OCI-LY3 (cell line): ENCODE results near the gene SLC66A2.
"Not testable (repeated sequence)": the region's sequence is repeated elsewhere in the genome, so short reads cannot be mapped to it uniquely, and the experiment has no call there.

Experiments
- H2AFZ ChIP-seq: fragments of 200-600, 300-600 bp; shearing (Covaris generic); 2 replicates; pipeline ENCODE4 v1.6.0; 2014; ENCODE audit warnings: antibody characterized with exemption, low read depth, low read length
- H3K27ac ChIP-seq: fragments of 200-600, 300-600 bp; sonication (generic); 2 replicates; pipeline ENCODE4 v1.5.1; 2014; ENCODE audit warnings: mild to moderate bottlenecking, low read length, moderate library complexity, mixed read lengths
- H3K27me3 ChIP-seq: fragments of 200-600, 300-600 bp; sonication (generic); 2 replicates; pipeline ENCODE4 v1.6.1; 2014; ENCODE audit warnings: low read depth, low read length, mixed read lengths
- H3K36me3 ChIP-seq: fragments of 200-600, 300-600 bp; sonication (generic); replicated peaks from 2 replicates; pipeline ENCODE3; 2014; ENCODE audit warnings: low read depth, low read length, mixed read lengths
- H3K4me1 ChIP-seq: fragments of 300-600, 200-600 bp; sonication (generic); 2 replicates; pipeline ENCODE4 v1.6.1; 2014; ENCODE audit warnings: low read length, mixed read lengths
- H3K4me2 ChIP-seq: fragments of 200-600, 300-600 bp; sonication (generic); 2 replicates; pipeline ENCODE4 v1.6.1; 2014; ENCODE audit warnings: low read length, mixed read lengths
- H3K4me3 ChIP-seq: fragments of 300-600, 200-600 bp; sonication (generic); 2 replicates; pipeline ENCODE4 v1.5.1; 2014; ENCODE audit warnings: antibody characterized with exemption, mild to moderate bottlenecking, low read length, moderate library complexity
- H3K79me2 ChIP-seq: fragments of 300-600, 200-600 bp; shearing (Covaris generic); 2 replicates; pipeline ENCODE4 v1.6.1; 2014; ENCODE audit warnings: mild to moderate bottlenecking, low read length, mixed read lengths
- H3K9ac ChIP-seq: fragments of 300-600, 200-600 bp; shearing (Covaris generic); 2 replicates; pipeline ENCODE4 v1.6.0; 2014; ENCODE audit warnings: mild to moderate bottlenecking, low read length, moderate library complexity
- H3K9me3 ChIP-seq: fragments of 200-600, 300-600 bp; shearing (Covaris generic); 2 replicates; pipeline ENCODE4 v1.6.1; 2014; ENCODE audit warnings: low read length, mixed read lengths; ENCODE audit not compliant: insufficient read depth
- H4K20me1 ChIP-seq: fragments of 200-600, 300-600 bp; sonication (generic); 2 replicates; pipeline ENCODE4 v1.6.1; 2016; ENCODE audit warnings: low read length, mixed read lengths; ENCODE audit not compliant: insufficient read depth
- CTCF ChIP-seq: fragments of 200-600, 300-600 bp; sonication (generic); IDR thresholded peaks from 2 replicates; pipeline ENCODE4 v1.5.1; 2014; ENCODE audit warnings: antibody characterized with exemption, low read length, low read depth
- EZH2phosphoT487 ChIP-seq: fragments of 200-600 bp; shearing (Covaris generic); IDR thresholded peaks from 2 replicates; pipeline ENCODE4 v1.6.1; 2018; ENCODE audit warnings: antibody characterized with exemption, mixed run types, low read depth

Gene SLC66A2

GRCh38 chr18:79962311-79962710 lies 10.9 kb upstream of the SLC66A2 start:
- Histone ChIP-seq H3K36me3 (no peaks in the 10 kb centered on the region), H3K9ac (no peak overlapping the region), H3K79me2 (no peaks in the 10 kb centered on the region), H3K27me3 (no peaks in the 10 kb centered on the region), H3K27ac (no peak overlapping the region), H4K20me1 (no peaks in the 10 kb centered on the region), H3K9me3 (no peaks in the 10 kb centered on the region), H3K4me1 (peaks cover 20% of the 10 kb centered on the region), H3K4me2 (no peak overlapping the region), H3K4me3 (no peak overlapping the region), H2AFZ (no peak overlapping the region)
- TF ChIP-seq CTCF (no peak), EZH2phosphoT487 (no peak)

- Histone ChIP-seq H3K4me3 (no peak overlapping the region), H2AFZ (no peak overlapping the region), H4K20me1 (no peaks in the 10 kb centered on the region), H3K9ac (no peak overlapping the region), H3K9me3 (no peaks in the 10 kb centered on the region), H3K4me2 (no peak overlapping the region), H3K36me3 (no peaks in the 10 kb centered on the region), H3K27me3 (no peaks in the 10 kb centered on the region), H3K4me1 (peaks cover 20% of the 10 kb centered on the region), H3K27ac (no peak overlapping the region), H3K79me2 (no peaks in the 10 kb centered on the region)
- TF ChIP-seq EZH2phosphoT487, result no peak
- TF ChIP-seq CTCF, result no peak
These were observed 10.3 kb upstream of the SLC66A2 start for GRCh38 chr18:79961527-79962291.

- no peaks in the 10 kb centered on the region for H3K9me3 ChIP-seq
- no peak overlapping the region for H3K9ac ChIP-seq
- H3K79me2 ChIP-seq, result no peaks in the 10 kb centered on the region
- no peaks in the 10 kb centered on the region for H3K27me3 ChIP-seq
- TF ChIP-seq CTCF, result no peak
- TF ChIP-seq EZH2phosphoT487, result no peak
- H3K4me3 ChIP-seq, result no peak overlapping the region
- H4K20me1 ChIP-seq, result no peaks in the 10 kb centered on the region
- H3K27ac ChIP-seq, result no peak overlapping the region
- no peak overlapping the region for H2AFZ ChIP-seq
- H3K4me2 ChIP-seq, result no peak overlapping the region
- H3K4me1 ChIP-seq, result peaks cover 20% of the 10 kb centered on the region
- no peaks in the 10 kb centered on the region for H3K36me3 ChIP-seq
These were observed 9.6 kb upstream of the SLC66A2 start for GRCh38 chr18:79960921-79961526.

GRCh38 chr18:79960161-79960801 lies 8.8 kb upstream of the SLC66A2 start:
- H3K27ac ChIP-seq, H3K79me2 ChIP-seq, H3K27me3 ChIP-seq, H3K9ac ChIP-seq, H3K36me3 ChIP-seq, H4K20me1 ChIP-seq, H3K9me3 ChIP-seq: not testable (repeated sequence)
- Histone ChIP-seq H2AFZ (0 out of 2 replicates have a peak overlapping the region, but pooled peaks have one; percentile 6), H3K4me3 (peak overlapping the region; percentile 3; the same call in 1 of the 2 replicates), H3K4me1 (peaks cover 20% of the 10 kb centered on the region), H3K4me2 (peak overlapping the region; percentile 25)
